GM18502 (cell line): ENCODE results near the gene CRTAC1.

Experiments
- ATAC-seq: cut with Tn5 transposase; IDR thresholded peaks from one replicate; pipeline ENCODE4 v1.9.1; 2021; ENCODE audit warnings: mild to moderate bottlenecking; ENCODE audit not compliant: unreplicated experiment, poor library complexity

Gene CRTAC1

GRCh38 chr10:97977673-97978072, 52.7 kb downstream of the CRTAC1 start:
- ATAC-seq = no peak

GRCh38 chr10:97975598-97975997, 54.8 kb downstream of the CRTAC1 start:
- no peak for ATAC-seq

- ATAC-seq = no peak
Measured at GRCh38 chr10:97974526-97975525, 55.6 kb downstream of the CRTAC1 start.

- ATAC-seq = no peak
Measured at GRCh38 chr10:97974100-97974499, 56.3 kb downstream of the CRTAC1 start.

GRCh38 chr10:97969538-97970079, 60.8 kb downstream of the CRTAC1 start:
- ATAC-seq = no peak

GRCh38 chr10:97964748-97965147, 65.7 kb downstream of the CRTAC1 start:
- no peak for ATAC-seq

GRCh38 chr10:97961945-97962344, 68.5 kb downstream of the CRTAC1 start:
- ATAC-seq = no peak

GRCh38 chr10:97960269-97961056, 70.0 kb downstream of the CRTAC1 start:
- no peak for ATAC-seq

GRCh38 chr10:97949462-97949861, 81.0 kb downstream of the CRTAC1 start:
- ATAC-seq = no peak

GRCh38 chr10:97948822-97949221, 81.6 kb downstream of the CRTAC1 start:
- no peak for ATAC-seq

- no peak for ATAC-seq
Measured at GRCh38 chr10:97944772-97945171, 85.6 kb downstream of the CRTAC1 start.

- ATAC-seq = no peak
Measured at GRCh38 chr10:97943294-97943693, 87.1 kb downstream of the CRTAC1 start.

GRCh38 chr10:97940534-97940933, 89.9 kb downstream of the CRTAC1 start:
- no peak for ATAC-seq

- no peak for ATAC-seq
Measured at GRCh38 chr10:97939446-97939990, 90.9 kb downstream of the CRTAC1 start.

GRCh38 chr10:97937928-97938327, 92.5 kb downstream of the CRTAC1 start:
- ATAC-seq = no peak

- no peak for ATAC-seq
Measured at GRCh38 chr10:97937054-97937453, 93.4 kb downstream of the CRTAC1 start.

- ATAC-seq = no peak
Measured at GRCh38 chr10:97936126-97936525, 94.3 kb downstream of the CRTAC1 start.

GRCh38 chr10:97932932-97933530, 97.4 kb downstream of the CRTAC1 start:
- ATAC-seq = no peak

GRCh38 chr10:97931041-97931440, 99.4 kb downstream of the CRTAC1 start:
- ATAC-seq = no peak

- ATAC-seq = no peak
Measured at GRCh38 chr10:97928897-97929296, 101.5 kb downstream of the CRTAC1 start.
